HG03175 (cell line): ENCODE data around the gene TRIM49.
"Not testable (repeated sequence)": the region's sequence is repeated elsewhere in the genome, so short reads cannot be mapped to it uniquely, and the experiment has no call there.

Experiments
- ATAC-seq: cut with Tn5 transposase; IDR thresholded peaks from one replicate; pipeline ENCODE4 v1.9.1; 2021; ENCODE audit warnings: mild to moderate bottlenecking, moderate library complexity; ENCODE audit not compliant: unreplicated experiment

The TRIM49 gene, protein sequence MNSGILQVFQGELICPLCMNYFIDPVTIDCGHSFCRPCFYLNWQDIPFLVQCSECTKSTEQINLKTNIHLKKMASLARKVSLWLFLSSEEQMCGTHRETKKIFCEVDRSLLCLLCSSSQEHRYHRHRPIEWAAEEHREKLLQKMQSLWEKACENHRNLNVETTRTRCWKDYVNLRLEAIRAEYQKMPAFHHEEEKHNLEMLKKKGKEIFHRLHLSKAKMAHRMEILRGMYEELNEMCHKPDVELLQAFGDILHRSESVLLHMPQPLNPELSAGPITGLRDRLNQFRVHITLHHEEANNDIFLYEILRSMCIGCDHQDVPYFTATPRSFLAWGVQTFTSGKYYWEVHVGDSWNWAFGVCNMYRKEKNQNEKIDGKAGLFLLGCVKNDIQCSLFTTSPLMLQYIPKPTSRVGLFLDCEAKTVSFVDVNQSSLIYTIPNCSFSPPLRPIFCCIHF

DNA sequence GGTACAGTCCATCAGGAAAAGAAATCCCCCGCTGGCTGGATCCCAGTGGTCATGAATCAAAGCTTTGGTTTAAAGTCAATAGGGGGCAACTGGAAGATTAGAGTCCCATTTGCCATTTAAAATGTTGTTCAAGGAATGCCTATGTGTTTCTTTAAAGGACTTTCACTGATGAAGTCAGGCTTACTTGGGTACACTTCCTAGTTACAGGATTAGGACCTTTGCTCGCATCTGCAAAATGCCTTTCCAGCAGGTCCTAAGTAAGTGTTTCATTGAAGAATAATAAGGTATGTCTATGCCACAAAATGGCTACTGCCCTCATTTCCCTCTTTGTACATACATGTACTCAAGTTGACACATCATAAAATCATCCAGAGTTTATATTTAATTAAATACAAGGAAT, at the start of gene TRIM49:
TRIM49 (minus strand) TSS at position 101 of the 400 bp plus-strand sequence. CDS start 4,106 bp downstream, outside the sequence.
- not testable (repeated sequence) for ATAC-seq

DNA sequence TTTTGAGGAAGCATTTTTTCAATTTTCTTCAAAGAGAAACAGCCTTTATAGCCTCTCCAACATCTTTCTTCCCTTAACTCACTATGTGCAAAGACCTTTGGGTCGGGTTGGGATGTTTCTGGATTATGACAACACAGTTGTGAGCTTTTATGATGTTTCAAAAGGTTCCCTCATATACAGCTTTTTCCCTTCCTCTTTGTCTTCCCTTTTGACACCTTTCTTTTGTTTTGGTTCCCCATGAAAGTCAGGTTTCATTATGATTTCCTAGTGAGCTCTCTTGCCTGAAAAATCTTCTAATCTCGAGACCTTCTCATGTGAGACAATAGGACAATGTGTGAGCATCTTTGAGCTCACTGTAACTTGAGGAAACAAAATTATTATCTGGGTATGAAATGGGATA, 18.3 kb upstream of the TRIM49 start:
- ATAC-seq = not testable (repeated sequence)

GRCh38 chr11:89820008-89820407, 11.6 kb upstream of the TRIM49 start:
- not testable (repeated sequence) for ATAC-seq

DNA sequence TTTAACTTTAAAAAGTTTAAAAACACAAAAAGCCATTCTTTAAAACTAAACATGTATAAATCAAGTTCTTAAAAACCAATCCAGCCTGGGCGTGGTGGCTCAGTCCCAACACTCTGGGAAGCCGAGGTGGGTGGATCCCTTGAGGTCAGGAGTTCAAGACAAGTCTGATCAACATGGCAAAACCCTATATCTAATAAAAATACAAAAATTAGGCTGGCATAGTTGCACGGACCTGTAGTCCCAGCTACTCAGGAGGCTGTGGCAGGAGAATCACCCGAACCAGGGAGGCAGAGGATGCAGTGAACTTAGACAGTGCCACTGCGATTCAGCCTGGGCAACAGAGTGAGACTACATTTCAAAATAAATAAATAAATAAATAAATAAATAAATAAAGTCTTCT, 5.2 kb upstream of the TRIM49 start:
- ATAC-seq = not testable (repeated sequence)

GRCh38 chr11:89787506-89788063, 20.8 kb downstream of the TRIM49 start:
- ATAC-seq = not testable (repeated sequence)

DNA sequence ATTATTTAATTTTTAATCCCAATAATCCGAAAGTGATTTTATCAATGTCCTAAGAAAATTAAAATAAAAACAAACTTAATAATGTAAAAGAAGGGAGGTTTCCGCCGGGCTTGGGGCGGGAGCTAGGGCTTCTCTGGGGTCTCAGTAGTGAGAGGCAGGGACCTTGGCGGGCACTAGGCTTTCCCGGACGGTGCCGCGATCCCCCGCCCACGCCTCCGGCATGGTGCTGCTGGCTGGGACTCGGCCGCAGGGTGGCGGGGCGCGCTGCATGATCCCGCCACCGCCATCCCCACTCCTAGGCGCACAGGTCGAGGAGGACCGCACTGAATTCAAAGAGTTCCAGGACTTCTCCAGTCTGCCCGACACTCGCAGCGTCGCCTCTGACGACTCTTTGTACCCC, 22.6 kb downstream of the TRIM49 start:
- not testable (repeated sequence) for ATAC-seq

DNA sequence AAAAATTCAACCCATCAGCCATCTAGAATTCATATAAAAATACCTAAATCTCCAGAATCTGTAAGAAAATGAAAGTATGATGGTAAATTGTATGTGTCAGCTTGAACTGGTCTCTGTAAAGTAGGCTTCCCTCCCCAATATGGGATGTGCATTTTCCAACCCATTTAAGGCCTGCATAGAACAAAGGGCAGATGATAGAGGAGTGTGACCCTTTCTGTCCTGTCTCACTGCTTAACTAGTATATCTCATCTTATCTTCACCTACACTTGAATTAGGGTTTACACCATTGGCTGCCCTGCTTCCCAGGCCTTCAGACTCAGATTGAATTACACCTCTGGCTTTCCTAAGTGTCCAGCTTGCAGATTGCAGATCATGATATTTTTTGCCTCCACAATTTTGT, 57.6 kb downstream of the TRIM49 start:
- not testable (repeated sequence) for ATAC-seq
